Gastrocnemius medialis (tissue), 4 donors: ENCODE measurements around the gene SLC16A10. TPM values are rescaled to one million over a fixed set of nuclear protein-coding genes. Genes with fewer than 3 reads are reported as not detected.

Source experiments
- ATAC-seq, 2 donors: fragments of 150-250 bp; one replicate each; pipeline ENCODE4 v1.9.1; 2016
- DNase-seq, 2 donors: peaks; one replicate each; pipeline ENCODE4 v3.0.0-alpha.2; 2019
- H3K27ac ChIP-seq, 4 donors: fragments of 200-600 bp; sonication (generic); 1 replicate in 1 of 4; 2 replicates in 3 of 4; pipeline ENCODE4 v1.5.1; 2016 to 2018; ENCODE audit warnings: mild to moderate bottlenecking in 2 of 4, moderate library complexity in 1 of 4
- H3K27me3 ChIP-seq, 3 donors: fragments of 200-600 bp; sonication (generic) in 2 of 3; 1 replicate in 1 of 3; 2 replicates in 2 of 3; pipeline versions ENCODE4 v1.5.1 to v1.6.0; 2016 to 2019; ENCODE audit warnings: mild to moderate bottlenecking in 1 of 3, moderate library complexity in 1 of 3
- H3K36me3 ChIP-seq, 2 donors: fragments of 200-600 bp; sonication (generic) in 1 of 2; one replicate each; pipeline ENCODE4 v1.5.1; 2017 to 2018
- H3K4me1 ChIP-seq, 2 donors: fragments of 200-600 bp; sonication (generic) in 1 of 2; one replicate each; pipeline ENCODE4 v1.5.1; 2016 to 2017; ENCODE audit warnings: mild to moderate bottlenecking in 2 of 2
- H3K4me3 ChIP-seq, 4 donors: fragments of 200-600 bp; sonication (generic) in 3 of 4; 1 replicate in 1 of 4; 2 replicates in 3 of 4; pipeline ENCODE4 v1.5.1; 2016 to 2019; ENCODE audit warnings: mild to moderate bottlenecking in 2 of 4
- H3K9me3 ChIP-seq, 3 donors: fragments of 200-600 bp; sonication (generic) in 2 of 3; 1 replicate in 1 of 3; 2 replicates in 2 of 3; pipeline ENCODE4 v1.5.1; 2016 to 2019
- POLR2A ChIP-seq, 2 donors: fragments of 450-650 bp; IDR thresholded peaks; one replicate each; pipeline ENCODE4 v1.6.1; 2017; ENCODE audit warnings: antibody characterized with exemption in 2 of 2, mild to moderate bottlenecking in 2 of 2, moderate library complexity in 2 of 2
- in situ Hi-C, 4 donors: fragments of 200-750 bp; cut with MboI; loops; one replicate each; pipeline versions ENCODE4 v1.15.0 to v1.8.0; 2017; ENCODE audit warnings: low sequenced_read_pairs in 4 of 4
- intact Hi-C: fragments of 100-400 bp; cut with DNase I; formaldehyde crosslinking; loops from one replicate; pipeline ENCODE4 v1.15.1; 2023; ENCODE audit warnings: low total_unique reads
- total RNA-seq, 4 donors: library from RNA; depleted of rRNA; stranded (reverse); fragments of >200 nt; gene quantifications; one replicate each; pipeline versions ENCODE4 v1.1.0 to v1.2.3, GENCODE V29; 2016
- TF ChIP-seq, protein P1 (sequence below), 5 experiments: fragments of 450-650 bp in 3 of 5; fragments of 200-600 bp in 2 of 5; sonication (generic) in 2 of 5; IDR thresholded peaks in 4 of 5; conservative IDR thresholded peaks in 1 of 5; 1 replicate in 4 of 5; 2 replicates in 1 of 5; pipeline ENCODE4 v1.5.1; 2016 to 2019; ENCODE audit warnings: antibody characterized with exemption in 5 of 5, mild to moderate bottlenecking in 3 of 5, moderate library complexity in 3 of 5

The SLC16A10 gene
- total RNA-seq, 4 donors from 2014 or later, result 81.5 to 167 (median 144) TPM

GRCh38 chr6:111243095-111243494 is 155.8 kb downstream of the SLC16A10 start:
- no peaks in the 10 kb centered on the region for H3K4me1 ChIP-seq
- no peak overlapping the region for H3K4me3 ChIP-seq
- H3K27ac ChIP-seq, result no peak overlapping the region
- intact Hi-C loops, result no loop called here
- DNase-seq (no peak), ATAC-seq (no peak)
- no peaks in the 10 kb centered on the region for H3K9me3 ChIP-seq
- H3K27me3 ChIP-seq, result no peaks in the 10 kb centered on the region
- in situ Hi-C loops, result no loop called here
- H3K36me3 ChIP-seq, result no peaks in the 10 kb centered on the region
- TF ChIP-seq, protein P1, sequence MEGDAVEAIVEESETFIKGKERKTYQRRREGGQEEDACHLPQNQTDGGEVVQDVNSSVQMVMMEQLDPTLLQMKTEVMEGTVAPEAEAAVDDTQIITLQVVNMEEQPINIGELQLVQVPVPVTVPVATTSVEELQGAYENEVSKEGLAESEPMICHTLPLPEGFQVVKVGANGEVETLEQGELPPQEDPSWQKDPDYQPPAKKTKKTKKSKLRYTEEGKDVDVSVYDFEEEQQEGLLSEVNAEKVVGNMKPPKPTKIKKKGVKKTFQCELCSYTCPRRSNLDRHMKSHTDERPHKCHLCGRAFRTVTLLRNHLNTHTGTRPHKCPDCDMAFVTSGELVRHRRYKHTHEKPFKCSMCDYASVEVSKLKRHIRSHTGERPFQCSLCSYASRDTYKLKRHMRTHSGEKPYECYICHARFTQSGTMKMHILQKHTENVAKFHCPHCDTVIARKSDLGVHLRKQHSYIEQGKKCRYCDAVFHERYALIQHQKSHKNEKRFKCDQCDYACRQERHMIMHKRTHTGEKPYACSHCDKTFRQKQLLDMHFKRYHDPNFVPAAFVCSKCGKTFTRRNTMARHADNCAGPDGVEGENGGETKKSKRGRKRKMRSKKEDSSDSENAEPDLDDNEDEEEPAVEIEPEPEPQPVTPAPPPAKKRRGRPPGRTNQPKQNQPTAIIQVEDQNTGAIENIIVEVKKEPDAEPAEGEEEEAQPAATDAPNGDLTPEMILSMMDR (IDR thresholded peaks at IDR 0.05 in 4 of 5, conservative IDR thresholded peaks at IDR 0.05 in 1 of 5), result no peak
- TF ChIP-seq POLR2A (IDR thresholded peaks at IDR 0.05), result no peak

DNA sequence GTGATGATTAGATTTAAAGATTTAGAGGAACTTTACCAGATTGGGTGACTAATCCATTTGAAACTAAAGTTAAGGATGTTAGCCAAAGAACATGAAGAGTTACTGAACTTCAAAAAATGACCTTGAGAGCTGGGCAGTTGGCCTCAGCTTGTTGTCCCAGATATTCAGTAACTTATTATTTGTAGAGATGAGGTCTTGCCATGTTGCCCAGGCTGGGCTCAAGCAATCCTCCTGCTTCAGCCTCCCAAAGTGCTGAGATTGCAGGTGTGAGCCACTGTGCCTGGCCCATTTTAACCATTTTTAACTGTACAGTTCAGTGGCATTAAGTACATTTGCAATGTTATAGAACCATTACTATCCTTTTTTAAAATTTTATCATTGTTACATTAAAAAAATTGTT is 161.5 kb downstream of the SLC16A10 start:
- Histone ChIP-seq H3K4me1 (no peaks in the 10 kb centered on the region), H3K4me3 (no peak overlapping the region), H3K36me3 (no peaks in the 10 kb centered on the region), H3K27ac (no peak overlapping the region), H3K9me3 (no peaks in the 10 kb centered on the region), H3K27me3 (no peaks in the 10 kb centered on the region)
- DNase-seq (no peak), ATAC-seq (no peak)
- in situ Hi-C loops (no loop called here), intact Hi-C loops (no loop called here)
- TF ChIP-seq, protein P1 (IDR thresholded peaks at IDR 0.05 in 4 of 5, conservative IDR thresholded peaks at IDR 0.05 in 1 of 5), result no peak
- no peak for TF ChIP-seq POLR2A (IDR thresholded peaks at IDR 0.05)

DNA sequence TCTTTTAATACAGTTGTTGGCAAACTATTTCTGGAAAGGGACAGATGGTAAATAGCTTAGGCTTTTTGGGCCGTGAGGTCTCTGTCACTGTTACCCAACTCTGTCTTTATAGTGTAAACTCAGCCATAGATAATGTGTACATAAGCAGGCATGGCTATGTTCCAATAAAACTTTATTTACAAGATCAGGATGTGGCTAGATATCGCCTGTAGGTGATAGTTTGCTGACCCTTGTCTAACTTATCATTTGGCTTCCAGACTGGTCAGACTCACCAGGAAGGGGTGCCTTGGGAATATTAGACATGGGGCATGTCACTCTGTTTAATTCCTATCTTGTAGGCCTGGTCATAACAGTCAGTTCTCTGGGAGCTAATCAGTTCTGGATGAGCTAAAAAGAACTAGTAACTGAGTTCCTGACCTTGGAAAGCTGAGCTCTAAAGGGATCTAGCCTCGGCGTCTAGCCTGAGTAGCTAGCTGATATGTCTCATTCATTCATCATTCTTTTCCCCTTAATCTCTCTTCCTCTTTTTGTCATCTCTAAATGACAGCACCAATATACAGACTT is 163.6 kb downstream of the SLC16A10 start:
- Histone ChIP-seq H3K4me1 (no peaks in the 10 kb centered on the region), H3K27me3 (no peaks in the 10 kb centered on the region), H3K4me3 (no peak overlapping the region), H3K36me3 (no peaks in the 10 kb centered on the region), H3K9me3 (no peaks in the 10 kb centered on the region), H3K27ac (no peak overlapping the region)
- no peak for ATAC-seq
- no peak for DNase-seq
- in situ Hi-C loops, result loop anchor here (10.0 to 25.0 kb wide), 3 partner anchors 386 to 811 kb away; partner anchors contain the start of gene CCN6 (in 1 of the 4)
- intact Hi-C loops, result no loop called here
- no peak for TF ChIP-seq POLR2A (IDR thresholded peaks at IDR 0.05)
- TF ChIP-seq, protein P1 (IDR thresholded peaks at IDR 0.05 in 4 of 5, conservative IDR thresholded peaks at IDR 0.05 in 1 of 5), result no peak

DNA sequence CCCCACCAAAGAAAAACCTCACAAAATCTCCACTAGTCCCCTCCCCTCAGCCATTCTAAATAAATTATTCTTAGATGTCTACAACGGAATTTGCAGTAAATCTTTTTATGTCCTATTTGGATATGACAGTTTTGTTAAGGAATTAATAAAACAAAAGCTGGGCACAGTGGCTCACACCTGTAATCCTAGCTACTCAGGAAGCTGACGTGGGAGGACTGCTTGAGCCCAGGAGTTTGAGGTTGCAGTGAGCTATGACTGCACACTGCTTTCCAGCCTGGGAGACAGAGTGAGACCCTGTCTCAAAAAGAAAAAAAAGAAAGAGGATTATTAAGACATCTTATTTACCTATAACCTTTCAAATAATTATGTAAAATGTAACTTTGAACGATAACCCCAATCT is 165.4 kb downstream of the SLC16A10 start:
- in situ Hi-C loops (loop anchor here (10.0 to 25.0 kb wide), 3 partner anchors 385 to 810 kb away; partner anchors contain the start of gene CCN6 (in 1 of the 4)), intact Hi-C loops (no loop called here)
- no peak overlapping the region for H3K27ac ChIP-seq
- H3K36me3 ChIP-seq, result no peaks in the 10 kb centered on the region
- DNase-seq, result no peak
- no peaks in the 10 kb centered on the region for H3K27me3 ChIP-seq
- H3K9me3 ChIP-seq, result no peaks in the 10 kb centered on the region
- TF ChIP-seq, protein P1 (IDR thresholded peaks at IDR 0.05 in 4 of 5, conservative IDR thresholded peaks at IDR 0.05 in 1 of 5), result no peak
- no peak for TF ChIP-seq POLR2A (IDR thresholded peaks at IDR 0.05)
- H3K4me3 ChIP-seq, result no peak overlapping the region
- H3K4me1 ChIP-seq, result no peaks in the 10 kb centered on the region
- no peak for ATAC-seq
